BLaER1 (cell line): Measurements from ENCODE around the gene ADAMTS13.
"Not testable (repeated sequence)": the region's sequence is repeated elsewhere in the genome, so short reads cannot be mapped to it uniquely, and the experiment has no call there.

ENCODE experiments used
- H3K27ac ChIP-seq: shearing (Covaris generic); formaldehyde crosslinking; 2 replicates; pipeline ENCODE4 v1.8.1; 2022
- H3K27me3 ChIP-seq: shearing (Covaris generic); formaldehyde crosslinking; 2 replicates; pipeline ENCODE4 v1.8.1; 2022
- H3K36me3 ChIP-seq: shearing (Covaris generic); formaldehyde crosslinking; 2 replicates; pipeline ENCODE4 v1.8.1; 2022
- H3K4me1 ChIP-seq: shearing (Covaris generic); formaldehyde crosslinking; 2 replicates; pipeline ENCODE4 v1.8.1; 2022
- H3K4me2 ChIP-seq: shearing (Covaris generic); formaldehyde crosslinking; 2 replicates; pipeline ENCODE4 v1.8.1; 2022
- H3K4me3 ChIP-seq: shearing (Covaris generic); formaldehyde crosslinking; 2 replicates; pipeline ENCODE4 v1.8.1; 2022
- H3K9ac ChIP-seq: shearing (Covaris generic); formaldehyde crosslinking; 2 replicates; pipeline ENCODE4 v1.8.1; 2022
- H3K9me3 ChIP-seq: shearing (Covaris generic); formaldehyde crosslinking; 2 replicates; pipeline ENCODE4 v1.8.1; 2022
- H4K20me1 ChIP-seq: shearing (Covaris generic); formaldehyde crosslinking; 2 replicates; pipeline ENCODE4 v1.8.1; 2022
- Cebpa-rat ChIP-seq: shearing (Covaris generic); IDR thresholded peaks from 2 replicates; pipeline ENCODE4 v1.8.1; 2022

Gene ADAMTS13

GRCh38 chr9:133380734-133381133 is 41.4 kb upstream of the ADAMTS13 start:
- no peak overlapping the region for H3K9ac ChIP-seq
- H3K4me2 ChIP-seq = no peak overlapping the region
- H3K36me3 ChIP-seq = no peaks in the 10 kb centered on the region
- no peak for TF ChIP-seq Cebpa-rat
- H3K27me3 ChIP-seq = no peaks in the 10 kb centered on the region
- no peak overlapping the region for H3K27ac ChIP-seq
- no peaks in the 10 kb centered on the region; the same call in 1 of the 2 replicates for H4K20me1 ChIP-seq
- peaks cover 11% of the 10 kb centered on the region for H3K4me1 ChIP-seq
- no peak overlapping the region for H3K4me3 ChIP-seq
- peaks cover 15% of the 10 kb centered on the region for H3K9me3 ChIP-seq

- Histone ChIP-seq H3K4me3 (no peak overlapping the region), H3K4me2 (no peak overlapping the region), H3K36me3 (no peaks in the 10 kb centered on the region), H4K20me1 (no peaks in the 10 kb centered on the region), H3K9me3 (peaks cover 11% of the 10 kb centered on the region), H3K27ac (no peak overlapping the region), H3K27me3 (no peaks in the 10 kb centered on the region), H3K4me1 (no peaks in the 10 kb centered on the region), H3K9ac (no peak overlapping the region)
- no peak for TF ChIP-seq Cebpa-rat
Observed at GRCh38 chr9:133382507-133383141, 39.5 kb upstream of the ADAMTS13 start.

- no peak overlapping the region for H3K9ac ChIP-seq
- H3K4me3 ChIP-seq = no peak overlapping the region
- H3K36me3 ChIP-seq = no peaks in the 10 kb centered on the region
- H3K9me3 ChIP-seq = peaks cover 4% of the 10 kb centered on the region; the same call in 1 of the 2 replicates
- no peaks in the 10 kb centered on the region for H3K27me3 ChIP-seq
- TF ChIP-seq Cebpa-rat = no peak
- H3K27ac ChIP-seq = no peak overlapping the region
- no peak overlapping the region for H3K4me2 ChIP-seq
- no peaks in the 10 kb centered on the region for H3K4me1 ChIP-seq
- H4K20me1 ChIP-seq = no peaks in the 10 kb centered on the region
Observed at GRCh38 chr9:133383438-133383837, 38.7 kb upstream of the ADAMTS13 start.

- Histone ChIP-seq H3K4me2 (no peak overlapping the region), H3K36me3 (no peaks in the 10 kb centered on the region), H3K9ac (no peak overlapping the region), H3K4me1 (no peaks in the 10 kb centered on the region), H3K27ac (no peak overlapping the region), H3K27me3 (no peaks in the 10 kb centered on the region), H3K9me3 (no peaks in the 10 kb centered on the region), H4K20me1 (no peaks in the 10 kb centered on the region), H3K4me3 (no peak overlapping the region)
- TF ChIP-seq Cebpa-rat = no peak
Observed at GRCh38 chr9:133384736-133385321, 37.3 kb upstream of the ADAMTS13 start.

GRCh38 chr9:133385452-133385851 is 36.7 kb upstream of the ADAMTS13 start:
- Histone ChIP-seq H3K4me3 (no peak overlapping the region), H3K4me1 (no peaks in the 10 kb centered on the region), H3K27me3 (no peaks in the 10 kb centered on the region), H3K9ac (no peak overlapping the region), H3K4me2 (no peak overlapping the region), H4K20me1 (no peaks in the 10 kb centered on the region), H3K27ac (no peak overlapping the region), H3K9me3 (no peaks in the 10 kb centered on the region), H3K36me3 (no peaks in the 10 kb centered on the region)
- no peak for TF ChIP-seq Cebpa-rat

- Histone ChIP-seq H3K4me3 (no peak overlapping the region), H3K27me3 (no peaks in the 10 kb centered on the region), H3K9ac (no peak overlapping the region), H3K27ac (no peak overlapping the region), H3K4me1 (no peaks in the 10 kb centered on the region), H4K20me1 (no peaks in the 10 kb centered on the region), H3K9me3 (peaks cover 5% of the 10 kb centered on the region; the same call in 1 of the 2 replicates), H3K36me3 (no peaks in the 10 kb centered on the region), H3K4me2 (no peak overlapping the region)
- TF ChIP-seq Cebpa-rat = no peak
Observed at GRCh38 chr9:133386338-133386737, 35.8 kb upstream of the ADAMTS13 start.

GRCh38 chr9:133387680-133388079 is 34.5 kb upstream of the ADAMTS13 start:
- no peak overlapping the region for H3K4me2 ChIP-seq

GRCh38 chr9:133389025-133389557 is 33.1 kb upstream of the ADAMTS13 start:
- H3K4me2 ChIP-seq = no peak overlapping the region
- peaks cover 5% of the 10 kb centered on the region; the same call in 1 of the 2 replicates for H3K9me3 ChIP-seq
- H4K20me1 ChIP-seq = no peaks in the 10 kb centered on the region
- H3K4me1 ChIP-seq = no peaks in the 10 kb centered on the region
- no peak overlapping the region for H3K4me3 ChIP-seq
- TF ChIP-seq Cebpa-rat = no peak
- no peak overlapping the region for H3K9ac ChIP-seq
- no peak overlapping the region for H3K27ac ChIP-seq
- H3K27me3 ChIP-seq = no peaks in the 10 kb centered on the region
- no peaks in the 10 kb centered on the region for H3K36me3 ChIP-seq

More at GRCh38 chr9:133387680-133388079, 34.5 kb upstream of the ADAMTS13 start:
- no peak overlapping the region for H3K4me3 ChIP-seq
- no peak for TF ChIP-seq Cebpa-rat
- no peaks in the 10 kb centered on the region for H4K20me1 ChIP-seq
- peaks cover 5% of the 10 kb centered on the region; the same call in 1 of the 2 replicates for H3K9me3 ChIP-seq
- no peaks in the 10 kb centered on the region for H3K36me3 ChIP-seq
- H3K9ac ChIP-seq = no peak overlapping the region
- H3K27me3 ChIP-seq = no peaks in the 10 kb centered on the region
- H3K27ac ChIP-seq = no peak overlapping the region
- no peaks in the 10 kb centered on the region for H3K4me1 ChIP-seq

GRCh38 chr9:133389562-133389961 is 32.6 kb upstream of the ADAMTS13 start:
- no peaks in the 10 kb centered on the region for H4K20me1 ChIP-seq
- no peak overlapping the region for H3K4me3 ChIP-seq
- no peaks in the 10 kb centered on the region for H3K4me1 ChIP-seq
- H3K36me3 ChIP-seq = no peaks in the 10 kb centered on the region
- no peak for TF ChIP-seq Cebpa-rat
- no peaks in the 10 kb centered on the region for H3K27me3 ChIP-seq
- H3K27ac ChIP-seq = no peak overlapping the region
- H3K4me2 ChIP-seq = no peak overlapping the region
- peaks cover 5% of the 10 kb centered on the region; the same call in 1 of the 2 replicates for H3K9me3 ChIP-seq
- H3K9ac ChIP-seq = no peak overlapping the region

GRCh38 chr9:133390713-133391112 is 31.5 kb upstream of the ADAMTS13 start:
- H3K27me3 ChIP-seq = no peaks in the 10 kb centered on the region
- no peak overlapping the region for H3K27ac ChIP-seq

GRCh38 chr9:133391449-133391848 is 30.7 kb upstream of the ADAMTS13 start:
- not testable (repeated sequence) for H3K4me1 ChIP-seq, H3K27me3 ChIP-seq, H3K9ac ChIP-seq, H3K27ac ChIP-seq, H4K20me1 ChIP-seq, H3K4me3 ChIP-seq, H3K4me2 ChIP-seq, H3K36me3 ChIP-seq, H3K9me3 ChIP-seq

More at GRCh38 chr9:133390713-133391112, 31.5 kb upstream of the ADAMTS13 start:
- H3K4me1 ChIP-seq = no peaks in the 10 kb centered on the region
- TF ChIP-seq Cebpa-rat = no peak
- no peaks in the 10 kb centered on the region for H3K36me3 ChIP-seq
- H4K20me1 ChIP-seq = no peaks in the 10 kb centered on the region
- H3K4me3 ChIP-seq = no peak overlapping the region
- no peak overlapping the region for H3K9ac ChIP-seq
- H3K9me3 ChIP-seq = peaks cover 5% of the 10 kb centered on the region; the same call in 1 of the 2 replicates
- H3K4me2 ChIP-seq = no peak overlapping the region

GRCh38 chr9:133392308-133392707 is 29.9 kb upstream of the ADAMTS13 start:
- not testable (repeated sequence) for H3K4me2 ChIP-seq

More at GRCh38 chr9:133392308-133392707, 29.9 kb upstream of the ADAMTS13 start:
- not testable (repeated sequence) for H3K27ac ChIP-seq, H3K4me3 ChIP-seq, H3K9me3 ChIP-seq, H3K36me3 ChIP-seq, H4K20me1 ChIP-seq, H3K9ac ChIP-seq, H3K27me3 ChIP-seq
- H3K4me1 ChIP-seq = peaks cover 11% of the 10 kb centered on the region; the same call in 1 of the 2 replicates
